NCI-H526 treated with DMSO at 0.1 percent for 48 hours (cell line): ENCODE data around the gene JMJD4.
"Not testable (repeated sequence)": the region's sequence is repeated elsewhere in the genome, so short reads cannot be mapped to it uniquely, and the experiment has no call there.

Experiments used
- DNase-seq: peaks from one replicate; lab custom pipeline; 2025; lab: John Stamatoyannopoulos, UW

The JMJD4 gene

DNA sequence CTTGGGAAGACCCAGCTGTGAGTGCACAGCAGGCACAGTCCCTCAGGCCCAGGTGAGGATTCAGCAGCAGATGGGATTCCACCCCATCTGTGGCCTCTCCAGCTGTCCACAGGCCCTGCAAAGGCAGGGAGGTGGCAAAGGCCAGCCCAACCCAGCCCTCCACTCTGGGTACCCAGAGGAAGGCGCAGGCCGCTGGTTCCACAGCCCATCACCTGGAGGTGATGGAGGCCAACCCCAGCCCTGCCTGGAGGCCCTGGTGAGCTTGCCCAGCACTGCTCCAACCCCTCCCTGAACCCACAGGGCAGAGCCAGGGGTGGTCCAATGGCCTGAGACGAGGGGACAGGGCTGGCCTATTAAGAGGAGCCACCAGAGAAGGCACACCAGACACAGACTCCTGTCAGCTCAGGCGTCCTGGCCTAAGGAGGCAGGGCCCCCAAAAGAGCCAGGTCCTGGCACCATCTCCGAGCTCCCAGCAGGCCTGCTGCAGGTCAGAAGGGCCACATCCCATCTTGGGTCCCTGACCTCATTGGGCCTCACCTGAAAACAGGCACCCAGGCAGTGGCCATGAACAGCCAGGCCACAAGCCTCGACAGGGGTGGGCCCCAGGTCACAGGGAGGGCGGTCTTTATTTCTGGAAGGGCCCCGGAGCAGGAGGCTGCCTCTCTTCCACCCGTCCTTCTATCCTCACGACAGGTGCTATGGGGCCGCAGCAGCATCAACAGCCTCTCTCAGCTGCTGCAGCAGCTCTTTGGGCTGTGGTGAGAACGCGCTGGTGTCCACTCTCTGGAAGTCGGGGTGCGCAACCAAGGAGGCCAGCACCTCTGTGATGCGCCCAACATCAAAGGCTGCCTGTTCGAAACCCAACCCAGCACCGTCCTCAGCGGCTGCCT lies 3.2 kb downstream of the JMJD4 start:
- no peak for DNase-seq

DNA sequence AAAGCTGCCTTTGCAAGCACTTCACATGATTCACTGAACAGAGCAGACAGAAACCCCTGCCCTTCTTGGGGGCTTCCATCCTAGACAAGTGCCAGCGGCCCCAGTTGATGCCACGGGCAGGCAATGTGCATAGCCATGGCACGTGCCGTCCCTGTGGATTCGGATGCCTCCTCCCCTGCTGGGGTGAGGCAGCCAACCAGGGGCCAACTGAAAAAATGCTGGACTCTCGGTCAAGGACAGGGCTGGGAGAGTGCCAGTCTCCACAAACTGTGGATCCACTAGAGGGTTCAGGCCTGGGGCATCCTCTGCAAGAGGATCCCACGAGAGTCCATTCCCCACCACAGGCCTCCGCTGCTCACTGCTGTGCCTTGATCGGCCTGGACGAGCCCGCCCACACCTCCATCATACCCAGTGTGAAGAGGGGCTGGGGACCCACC lies 3.8 kb downstream of the JMJD4 start:
- DNase-seq = no peak

DNA sequence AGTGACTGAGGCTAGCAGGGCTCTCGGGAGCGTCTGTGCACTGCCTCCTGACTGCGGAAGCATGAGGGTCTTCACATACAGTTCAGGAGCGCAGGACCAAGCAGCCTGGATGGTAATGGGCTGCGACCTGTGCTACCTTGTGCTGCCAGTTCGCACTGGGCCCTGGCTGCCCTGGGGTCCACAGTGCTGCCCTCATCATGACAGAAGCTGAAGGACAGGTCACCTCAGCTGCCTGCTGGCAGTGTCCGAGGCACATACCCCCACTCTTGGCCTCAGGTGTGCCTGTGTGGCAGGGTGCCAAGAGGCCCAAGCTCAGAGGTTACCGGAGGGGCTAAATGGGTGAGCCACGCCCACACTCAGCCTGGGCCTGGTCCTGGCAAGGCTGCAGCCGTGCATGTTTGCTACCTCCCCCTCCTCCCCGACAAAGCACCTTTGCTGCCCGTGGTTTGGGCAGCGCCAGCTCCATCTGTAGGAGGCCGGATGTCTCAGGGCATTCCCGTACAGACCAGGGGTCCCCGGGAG lies 4.4 kb downstream of the JMJD4 start:
- no peak for DNase-seq

DNA sequence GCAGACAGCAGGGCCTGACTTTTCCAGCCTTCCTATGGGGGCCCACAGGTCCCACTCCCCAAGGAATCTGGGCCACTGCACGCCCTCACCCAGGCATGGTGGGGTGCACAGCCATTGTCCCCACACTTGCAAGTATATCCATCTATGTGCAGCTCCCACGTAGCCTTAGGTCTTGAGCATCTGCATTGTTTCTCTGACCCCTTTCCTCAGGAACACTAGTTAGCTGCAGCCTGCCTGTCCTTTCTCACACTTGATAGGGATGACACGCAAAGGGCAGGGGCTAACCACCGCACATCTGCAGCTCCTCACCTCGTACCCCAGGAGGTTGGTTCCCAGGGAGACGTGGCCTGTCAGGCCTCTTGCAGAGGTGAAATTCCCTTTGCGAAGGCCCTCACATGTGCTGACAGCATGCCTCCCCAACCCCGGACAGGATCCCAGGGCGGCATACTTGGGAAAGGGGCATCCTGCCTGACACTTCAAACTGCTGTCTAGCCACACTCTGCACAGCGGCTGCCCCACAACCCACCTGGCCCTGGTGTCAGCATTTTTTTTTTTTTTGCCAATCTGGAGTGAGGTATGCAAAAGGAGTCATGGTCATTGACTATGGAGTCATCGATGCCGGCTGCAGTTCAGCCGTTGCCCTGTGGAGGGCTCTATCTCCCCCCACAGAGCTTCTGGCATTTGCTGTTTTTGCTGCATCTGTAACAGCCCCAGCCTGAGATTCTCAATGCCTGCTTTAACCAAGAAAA lies 5.0 kb downstream of the JMJD4 start:
- no peak for DNase-seq

DNA sequence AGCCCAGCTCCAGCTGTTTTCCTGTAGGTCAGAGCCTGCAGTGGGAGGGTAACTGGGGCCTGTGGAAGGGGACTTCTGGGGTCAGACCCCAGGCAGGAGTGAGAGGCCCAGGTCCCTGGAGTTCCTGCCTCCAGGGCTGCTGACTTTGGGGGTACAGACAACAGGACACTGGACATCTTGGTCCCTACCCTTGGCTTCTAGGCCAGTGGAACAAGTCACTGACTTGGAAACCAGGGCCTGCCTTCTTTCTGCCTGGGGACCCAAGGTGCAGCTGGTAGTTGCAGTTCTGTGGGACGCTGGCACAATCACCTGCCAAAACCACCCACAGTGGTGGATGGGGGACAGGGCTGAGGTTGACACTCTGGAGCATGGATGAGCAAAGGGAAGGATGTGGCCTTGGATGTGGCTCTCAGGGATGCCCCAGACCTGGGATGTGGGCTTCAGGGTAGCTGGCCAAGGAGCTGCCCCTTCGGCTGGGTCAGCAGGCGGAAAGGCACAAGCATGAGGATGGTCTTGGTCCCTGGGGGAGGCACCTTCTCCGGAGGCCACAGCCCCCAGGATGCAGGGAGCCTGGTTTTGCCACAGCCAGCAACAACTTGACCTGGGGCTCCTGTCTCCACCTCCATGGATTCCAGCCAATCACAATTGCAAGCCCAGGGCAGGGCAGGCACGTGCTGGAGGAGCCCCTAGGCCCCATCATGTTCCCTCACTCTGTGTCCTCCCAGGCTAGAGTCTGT lies 5.8 kb downstream of the JMJD4 start:
- DNase-seq = no peak

DNA sequence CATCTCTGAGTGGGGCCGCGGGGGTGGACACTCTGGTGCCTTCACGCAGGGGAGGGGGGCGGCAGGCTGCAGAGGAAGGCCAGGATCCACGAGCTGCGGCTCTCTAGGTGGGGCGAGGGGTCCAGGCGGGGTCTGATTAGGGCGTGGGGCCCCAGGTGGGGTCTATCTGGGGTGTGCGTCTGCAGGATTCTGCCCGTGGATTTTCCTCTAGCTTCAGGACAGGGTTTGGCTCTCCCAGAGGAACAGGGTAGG lies 6.3 kb downstream of the JMJD4 start:
- DNase-seq = no peak

DNA sequence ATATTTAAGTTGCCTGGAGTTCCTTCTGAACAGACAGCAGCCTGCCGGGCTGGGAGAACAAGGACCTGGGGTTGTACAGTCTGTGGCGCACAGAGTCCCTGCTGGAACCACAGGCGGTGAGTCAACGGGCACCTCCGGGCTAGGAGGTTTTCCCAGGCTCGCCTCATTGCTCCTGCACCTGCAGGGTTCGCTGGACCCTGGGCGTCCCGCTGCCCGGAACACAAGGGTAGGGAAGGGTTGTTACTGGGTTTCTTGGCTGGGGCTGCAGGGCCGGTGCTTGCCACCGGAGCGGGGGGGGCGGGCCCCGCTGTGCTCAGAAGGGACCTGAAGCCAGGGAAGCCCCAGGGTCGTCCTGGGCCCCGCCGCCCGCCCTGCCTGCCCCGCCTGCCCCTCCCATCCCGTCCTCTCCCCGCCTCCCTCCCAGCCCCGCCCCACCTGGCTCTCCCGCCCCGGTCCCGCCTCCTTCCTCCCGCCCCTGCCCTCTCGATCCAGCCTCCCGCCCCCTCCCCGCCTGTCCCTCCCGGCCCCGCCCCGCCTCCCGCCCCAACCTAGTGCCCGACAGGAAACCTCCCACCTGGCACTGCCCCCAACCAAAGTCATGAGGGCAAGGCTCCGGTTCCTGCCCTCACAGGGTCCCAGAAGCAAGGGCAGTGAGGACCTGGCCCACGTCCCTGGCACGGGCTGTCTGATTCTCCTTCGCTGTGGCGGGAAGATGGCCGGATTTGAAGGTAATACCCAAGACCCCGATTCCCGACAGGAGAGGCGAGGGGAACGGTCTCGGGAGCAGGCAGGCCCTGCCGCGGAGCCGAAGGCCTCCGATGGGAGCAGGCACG lies 6.8 kb downstream of the JMJD4 start:
- peak; percentile 20 for DNase-seq

DNA sequence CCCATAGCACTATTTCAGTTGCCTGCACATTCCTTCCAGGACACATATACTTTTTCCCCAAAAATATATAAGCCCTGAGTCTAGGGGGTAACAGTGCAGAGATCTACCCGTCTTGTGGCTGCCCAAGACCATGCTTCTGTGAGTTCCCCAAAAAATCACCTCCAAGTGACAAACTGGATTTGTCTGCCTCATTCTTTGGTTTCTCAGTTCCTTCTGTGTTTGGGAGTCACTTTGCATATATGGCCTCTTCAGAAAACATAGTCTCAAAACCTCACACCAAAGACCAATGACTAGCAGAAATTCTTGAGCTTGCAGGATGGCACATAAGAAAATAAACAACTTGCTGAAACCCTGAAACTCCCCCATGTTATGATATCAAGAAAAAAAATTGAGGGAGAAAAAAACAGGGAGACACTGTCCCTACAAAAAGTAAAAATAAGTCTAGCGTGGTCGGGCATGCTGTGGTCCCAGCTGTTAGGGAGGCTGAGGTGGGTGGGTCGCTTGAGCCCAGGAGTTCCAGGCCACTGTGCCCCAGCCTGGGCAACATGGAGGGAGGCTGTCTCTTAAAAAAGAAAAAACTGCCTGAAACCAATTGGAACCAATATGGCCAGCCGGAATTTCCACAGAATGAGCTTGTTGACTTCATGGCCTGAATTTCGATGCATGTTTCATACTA lies 8.0 kb downstream of the JMJD4 start:
- no peak for DNase-seq

DNA sequence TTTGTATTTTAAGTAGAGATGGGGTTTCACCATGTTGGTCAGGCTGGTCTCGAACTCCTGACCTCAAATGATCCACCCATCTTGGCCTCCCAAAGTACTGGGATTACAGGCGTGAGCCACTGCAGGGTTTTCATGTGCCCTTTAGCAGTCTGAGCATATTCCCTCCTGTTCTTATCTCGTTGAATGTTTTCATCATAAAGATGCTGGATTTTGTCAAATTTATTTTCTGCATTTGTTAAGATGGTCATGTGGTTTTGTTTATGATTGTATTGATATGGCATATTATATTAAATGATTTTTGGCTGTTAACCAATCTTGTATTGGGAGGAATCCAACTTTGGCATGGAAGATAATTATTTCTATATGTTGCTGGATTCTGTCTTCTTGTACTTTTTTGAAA lies 8.8 kb downstream of the JMJD4 start:
- no peak for DNase-seq

DNA sequence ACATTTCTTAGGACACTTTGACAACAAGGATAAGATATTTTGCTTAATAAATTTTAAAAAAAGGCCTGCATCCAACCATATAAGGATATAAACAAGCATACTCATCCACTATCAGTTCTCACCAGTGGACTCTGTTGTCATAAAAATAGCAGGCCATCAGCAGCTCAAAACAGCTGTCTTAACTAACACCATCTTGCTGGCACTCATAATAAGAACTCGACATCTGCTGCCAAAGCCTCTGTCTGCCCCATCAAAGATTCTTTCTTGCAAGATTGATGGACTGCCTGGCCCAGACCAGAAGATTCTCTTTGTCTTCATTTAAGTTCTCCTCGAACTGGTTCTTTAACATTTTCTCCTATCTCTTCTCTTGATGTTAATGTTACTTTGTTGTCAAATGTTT lies 10.1 kb downstream of the JMJD4 start:
- no peak for DNase-seq

DNA sequence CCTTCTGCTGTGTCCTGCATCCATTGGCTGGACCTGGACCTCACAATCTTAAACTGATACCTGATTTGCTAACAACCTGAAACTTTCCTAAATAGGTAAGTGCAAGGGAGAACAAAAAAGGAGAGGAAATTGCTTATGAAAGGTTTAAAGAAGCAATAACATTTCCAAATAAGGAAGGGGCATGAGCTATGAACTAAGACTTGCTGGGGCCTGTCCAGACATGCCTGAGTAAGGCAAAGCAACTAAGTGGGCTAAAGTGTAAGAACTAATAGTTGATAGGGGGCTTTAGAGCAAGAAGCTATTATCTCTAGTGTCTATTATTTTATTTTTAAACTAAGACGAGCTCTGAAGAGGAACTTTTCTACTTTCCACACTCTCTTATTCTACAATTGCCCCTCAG lies 11.6 kb downstream of the JMJD4 start:
- DNase-seq = no peak

DNA sequence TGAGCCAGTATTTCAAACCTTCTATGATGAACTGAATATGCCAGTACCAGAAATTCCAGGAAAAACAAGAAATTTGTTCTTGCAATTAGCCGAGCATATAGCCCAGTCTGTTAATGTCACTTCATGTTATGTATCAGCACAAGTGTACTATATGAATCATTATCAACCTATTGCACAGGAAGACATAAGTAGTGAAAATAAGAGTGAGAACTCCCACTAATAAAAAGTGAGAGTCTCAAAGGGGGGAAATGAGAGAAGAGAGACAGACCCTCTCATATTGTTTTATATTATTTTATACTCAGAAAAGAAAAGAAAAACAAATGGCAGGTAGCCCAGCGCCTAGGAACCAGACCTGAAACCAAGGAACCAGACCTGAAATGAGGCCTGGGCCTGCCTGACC lies 16.2 kb downstream of the JMJD4 start:
- DNase-seq = no peak

DNA sequence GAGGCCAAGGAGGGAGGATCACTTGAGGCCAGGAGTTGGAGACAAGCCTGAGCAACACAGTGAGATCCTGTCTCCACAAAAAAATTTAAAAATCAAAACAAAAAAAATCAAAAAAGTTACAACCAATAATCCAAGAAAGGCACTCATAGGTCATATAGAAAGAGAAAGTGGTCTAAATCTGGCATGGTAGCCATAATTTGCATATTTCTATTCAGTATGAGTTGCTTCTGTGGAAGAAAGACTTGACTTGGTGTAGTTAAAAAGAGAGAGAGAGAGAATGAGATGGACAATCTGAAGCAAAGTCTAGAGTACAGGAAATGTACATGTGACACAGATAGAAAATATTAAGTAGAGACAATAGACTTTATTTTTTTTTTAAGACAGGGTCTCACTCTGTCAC lies 22.5 kb downstream of the JMJD4 start:
- no peak for DNase-seq

DNA sequence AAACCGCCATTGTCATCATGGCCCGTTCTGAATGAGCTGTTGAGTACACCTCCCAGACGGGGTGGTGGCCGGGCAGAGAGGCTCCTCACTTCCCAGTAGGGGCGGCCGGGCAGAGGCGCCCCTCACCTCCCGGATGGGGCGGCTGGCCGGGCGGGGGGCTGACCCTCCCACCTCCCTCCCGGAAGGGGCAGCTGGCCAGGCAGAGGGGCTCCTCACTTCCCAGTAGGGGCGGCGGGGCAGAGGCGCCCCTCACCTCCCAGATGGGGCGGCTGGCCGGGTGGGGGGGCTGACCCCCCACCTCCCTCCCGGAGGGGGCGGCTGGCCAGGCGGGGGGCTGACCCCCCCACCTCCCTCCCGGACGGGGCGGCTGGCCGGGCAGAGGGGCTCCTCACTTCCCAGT lies 24.6 kb downstream of the JMJD4 start:
- not testable (repeated sequence) for DNase-seq

DNA sequence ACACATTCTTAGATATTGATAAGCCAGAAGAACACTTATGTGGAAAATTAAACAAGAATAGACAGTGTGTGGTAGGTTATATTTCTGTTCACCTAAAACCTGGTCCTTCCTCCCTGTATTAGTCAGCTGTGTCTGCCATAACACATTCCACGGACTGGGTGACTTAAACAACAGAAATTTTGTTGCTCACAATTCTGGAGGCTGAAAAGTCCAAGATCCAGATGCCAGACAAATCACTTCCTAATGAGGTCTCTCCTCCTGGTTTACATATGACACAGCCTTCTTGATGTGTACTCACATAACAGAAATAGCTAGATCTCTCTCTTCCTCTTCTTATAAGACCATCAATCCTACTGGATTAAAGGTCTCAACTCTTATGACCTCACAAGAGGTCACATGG lies 25.7 kb downstream of the JMJD4 start:
- no peak for DNase-seq

DNA sequence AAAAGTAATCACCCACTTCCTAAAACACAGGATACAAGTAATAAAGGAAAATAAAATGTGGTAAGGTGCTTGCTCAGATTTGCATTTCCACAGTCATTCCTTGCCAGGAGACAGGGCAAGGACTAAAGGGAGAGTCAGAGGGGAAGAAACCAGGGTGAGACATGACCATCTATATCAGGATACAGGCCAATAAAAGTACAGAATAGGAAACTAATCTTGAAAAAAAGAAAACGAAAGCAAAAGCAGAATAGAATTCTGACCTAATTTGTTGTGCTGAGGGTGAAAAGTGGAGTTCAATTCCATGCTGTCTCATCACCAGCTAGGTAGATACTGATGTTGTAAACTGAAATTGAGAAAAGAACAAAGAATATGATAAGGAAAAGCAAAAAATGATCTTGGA lies 27.3 kb downstream of the JMJD4 start:
- no peak for DNase-seq

DNA sequence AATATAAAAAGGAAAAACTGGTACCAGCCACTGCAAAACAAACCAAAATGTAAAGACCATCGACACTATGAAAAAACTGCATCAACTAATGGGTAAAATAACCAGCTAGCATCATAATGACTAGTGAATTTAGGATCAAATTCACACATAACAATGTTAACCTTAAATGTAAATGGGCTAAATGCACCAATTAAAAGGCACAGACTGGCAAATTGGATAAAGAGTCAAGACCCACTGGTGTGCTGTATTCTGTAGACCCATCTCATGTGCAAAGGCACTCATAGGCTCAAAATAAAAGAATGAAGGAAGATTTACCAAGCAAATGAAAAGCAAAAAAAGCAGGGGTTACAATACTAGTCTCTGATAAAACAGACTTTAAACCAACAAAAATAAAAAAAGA lies 33.5 kb downstream of the JMJD4 start:
- DNase-seq = not testable (repeated sequence)

DNA sequence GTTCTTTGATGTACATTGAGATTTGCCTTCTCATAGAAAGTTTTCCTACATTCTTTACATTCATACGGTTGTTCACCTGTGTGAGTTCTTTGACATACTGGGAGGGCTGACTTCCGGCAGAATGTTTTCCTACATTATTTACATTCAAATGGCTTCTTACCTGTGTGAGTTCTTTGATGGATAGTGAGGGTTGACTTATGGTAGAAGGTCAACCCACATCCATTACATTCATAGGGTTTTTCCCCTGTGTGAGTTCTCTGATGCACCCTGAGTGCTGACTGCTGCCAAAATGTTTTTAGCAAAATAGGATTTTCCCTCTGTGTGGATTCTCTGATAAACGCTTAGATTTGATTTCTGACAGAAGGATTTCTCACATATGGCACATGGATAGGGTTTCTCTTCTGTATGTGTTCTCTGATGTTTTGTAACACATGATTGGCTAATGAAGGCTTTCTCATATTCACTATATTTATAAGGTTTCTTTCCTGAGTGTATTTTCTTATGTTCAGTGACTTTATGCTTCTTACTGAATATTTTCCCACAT lies 37.7 kb downstream of the JMJD4 start:
- no peak for DNase-seq

DNA sequence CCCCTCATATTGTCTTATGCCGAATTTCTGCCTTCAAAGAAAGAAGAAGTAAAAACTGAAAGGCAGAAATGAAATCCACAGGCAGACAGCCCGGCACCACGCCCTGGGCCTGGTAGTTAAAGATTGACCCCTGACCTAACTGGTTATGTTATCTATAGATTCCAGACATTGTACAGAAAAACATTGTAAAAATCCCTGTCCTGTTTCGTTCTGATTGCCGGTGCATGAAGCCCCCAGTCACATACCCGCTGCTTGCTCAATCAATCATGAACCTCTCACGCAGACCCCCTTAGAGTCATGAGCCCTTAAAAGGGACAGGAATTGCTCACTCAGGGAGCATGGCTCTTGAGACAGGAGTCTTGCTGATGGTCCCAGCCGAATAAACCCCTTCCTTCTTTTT lies 49.3 kb downstream of the JMJD4 start:
- no peak for DNase-seq
